ENCODE measurements around the gene SPOP. TPM values are rescaled to one million over a fixed set of nuclear protein-coding genes. Genes with fewer than 3 reads are reported as not detected.

The SPOP gene
- polyA plus RNA-seq, 1 donor: 70.9 TPM

GRCh38 chr17:49618028-49618611, 59.8 kb downstream of the SPOP start:
- DNase-seq: no peak

GRCh38 chr17:49616601-49617131, 61.2 kb downstream of the SPOP start:
- no peak for DNase-seq

DNA sequence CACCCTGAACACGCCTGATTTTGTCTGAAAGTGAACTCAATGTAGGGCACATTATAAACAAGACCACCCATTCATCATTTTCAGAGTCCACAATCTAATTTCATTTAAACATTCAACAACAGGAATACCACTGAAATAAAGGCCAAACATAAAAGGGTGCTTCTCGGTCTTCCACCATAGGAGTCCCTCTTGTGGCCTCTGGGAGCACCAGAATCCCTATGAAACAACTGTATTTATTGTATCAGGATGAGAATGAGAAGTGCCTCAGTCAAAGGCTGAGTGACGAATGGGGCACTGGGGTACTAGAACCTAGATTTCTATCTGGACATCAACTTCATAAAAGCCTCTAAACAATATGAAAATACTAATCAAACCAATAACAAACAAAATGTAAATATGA, 61.8 kb downstream of the SPOP start:
- DNase-seq: no peak

- DNase-seq: no peak
Measured at GRCh38 chr17:49613182-49613800, 64.6 kb downstream of the SPOP start.

DNA sequence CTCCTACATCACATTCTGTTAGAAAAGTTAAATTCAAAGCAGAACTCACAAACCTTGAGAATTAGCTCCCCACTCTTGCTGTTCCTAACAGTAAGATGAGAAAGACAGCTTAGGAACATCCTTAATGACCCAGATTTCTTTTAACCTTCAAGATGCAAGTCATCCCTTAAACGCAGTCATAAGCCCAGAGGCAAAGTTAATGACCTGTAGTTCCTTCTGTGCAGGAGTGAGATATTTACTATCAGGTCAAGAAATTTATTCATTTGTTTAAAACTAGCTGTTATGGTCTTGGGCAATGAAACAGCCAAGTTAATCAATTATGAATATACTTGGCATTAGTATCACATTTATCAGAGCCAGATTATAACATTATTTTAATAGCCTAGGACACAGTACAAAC, 65.2 kb downstream of the SPOP start:
- no peak for DNase-seq

DNA sequence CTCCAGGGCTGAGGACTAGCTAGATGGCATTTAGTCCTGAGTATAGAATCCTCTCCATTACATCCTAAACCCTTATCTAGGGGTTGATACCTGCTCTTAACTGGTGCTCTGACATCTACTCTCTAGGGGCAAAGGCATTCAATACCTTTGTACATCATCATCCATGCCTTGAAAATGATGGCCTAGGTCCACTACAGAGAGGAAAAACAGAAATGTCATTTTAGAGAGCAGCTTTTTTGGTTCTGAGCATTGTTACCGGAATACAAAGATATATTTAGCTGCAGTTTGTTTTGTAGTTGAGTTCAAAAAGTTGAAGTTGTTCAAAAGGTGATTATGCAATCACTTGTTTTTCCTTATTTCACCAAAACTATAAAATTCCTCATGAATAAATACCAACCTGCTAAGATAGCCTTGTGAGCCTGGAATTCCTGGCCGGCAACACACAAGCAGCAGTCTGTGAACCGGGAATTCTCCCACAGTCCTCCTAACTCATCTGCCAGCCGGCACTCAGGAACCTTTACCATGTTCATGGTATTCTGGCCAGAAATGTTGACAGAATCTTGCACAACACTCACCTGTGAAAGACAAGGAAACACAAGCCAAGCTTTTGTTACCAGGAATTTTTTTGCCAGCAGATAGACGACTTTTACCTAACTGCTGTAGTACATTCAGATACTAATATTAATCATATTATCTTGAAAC, 66.9 kb downstream of the SPOP start:
- DNase-seq: no peak

DNA sequence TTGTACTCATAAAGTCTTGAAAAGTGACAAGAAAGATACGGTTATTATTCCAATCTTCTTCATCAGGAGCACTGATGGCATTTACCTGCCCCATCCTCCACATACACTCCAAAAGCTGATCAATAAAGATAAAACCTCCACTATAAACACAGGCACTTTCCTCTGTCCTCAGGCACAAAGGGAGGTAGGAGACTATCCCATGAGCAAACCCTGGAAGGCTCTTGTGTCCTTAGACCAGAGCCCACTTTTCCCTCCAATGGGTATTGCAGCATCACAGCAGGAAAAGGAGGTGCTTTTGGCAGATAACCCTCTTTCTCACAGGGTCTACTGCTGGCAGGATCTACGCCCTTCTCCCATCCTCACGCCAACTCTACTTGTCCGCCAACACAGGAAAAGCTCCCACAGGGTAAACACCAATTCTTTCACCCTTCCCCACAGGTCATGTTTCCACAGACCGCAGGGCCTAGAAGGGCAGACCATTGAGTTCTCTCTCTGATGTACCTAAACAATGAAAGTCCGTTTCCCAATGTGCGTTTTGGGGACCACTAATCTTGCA, 73.5 kb downstream of the SPOP start:
- DNase-seq: no peak

DNA sequence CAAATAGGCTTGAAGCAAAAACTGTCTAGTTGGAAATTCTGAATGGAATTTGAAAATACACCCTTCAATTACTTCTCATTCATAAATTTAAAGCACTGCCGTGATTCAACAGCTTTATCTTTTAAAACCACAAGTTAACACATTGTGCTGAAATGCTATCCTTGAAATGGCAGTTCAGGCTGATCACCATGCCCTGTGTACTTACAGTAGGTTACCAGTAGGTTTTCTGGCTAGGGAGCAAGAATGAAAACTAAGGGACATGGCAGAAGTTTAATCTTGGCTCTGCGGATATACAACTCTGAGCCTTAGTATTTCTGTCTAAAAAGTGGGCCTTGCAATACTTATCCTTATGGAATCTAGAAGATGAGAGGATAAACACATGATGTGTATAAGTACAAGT, 74.2 kb downstream of the SPOP start:
- no peak for DNase-seq

DNA sequence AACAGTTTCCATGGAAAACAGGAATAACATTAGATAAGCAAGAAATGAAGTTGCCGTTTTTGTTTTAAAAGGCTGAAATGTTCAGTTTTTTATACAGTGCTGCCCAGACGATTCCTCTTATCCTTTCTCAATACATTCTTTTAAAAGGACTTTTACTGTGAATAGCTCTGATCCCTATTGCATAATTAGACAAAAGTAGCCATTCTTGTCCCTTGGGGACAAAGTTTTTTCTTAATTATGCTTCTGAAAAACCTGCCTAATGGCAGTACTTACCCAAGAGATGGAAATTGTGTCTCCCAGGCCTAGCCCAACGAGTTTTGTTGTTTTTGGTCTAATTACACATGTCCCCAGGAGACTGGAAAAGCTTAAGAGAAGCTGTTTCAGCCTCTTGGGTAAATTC, 74.7 kb downstream of the SPOP start:
- DNase-seq: no peak

DNA sequence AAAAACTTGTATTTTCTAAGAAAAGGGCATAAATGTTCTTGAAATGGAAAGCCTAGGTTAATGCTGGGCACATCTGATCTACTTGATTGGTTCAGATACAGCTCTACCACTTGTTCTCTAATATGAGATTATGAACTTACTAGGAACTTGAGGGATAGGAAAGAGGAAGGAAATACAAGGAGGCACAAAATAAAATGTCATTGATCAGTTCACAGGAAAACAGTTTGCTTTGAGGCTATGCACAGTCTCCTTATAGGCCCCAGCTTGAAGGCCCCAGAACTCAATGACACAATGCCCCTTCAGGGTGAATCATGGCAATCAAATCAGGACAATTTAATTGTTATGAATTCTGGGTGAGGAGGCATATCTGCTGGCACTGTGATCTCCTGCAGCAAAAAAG, 75.1 kb downstream of the SPOP start:
- no peak for DNase-seq

DNA sequence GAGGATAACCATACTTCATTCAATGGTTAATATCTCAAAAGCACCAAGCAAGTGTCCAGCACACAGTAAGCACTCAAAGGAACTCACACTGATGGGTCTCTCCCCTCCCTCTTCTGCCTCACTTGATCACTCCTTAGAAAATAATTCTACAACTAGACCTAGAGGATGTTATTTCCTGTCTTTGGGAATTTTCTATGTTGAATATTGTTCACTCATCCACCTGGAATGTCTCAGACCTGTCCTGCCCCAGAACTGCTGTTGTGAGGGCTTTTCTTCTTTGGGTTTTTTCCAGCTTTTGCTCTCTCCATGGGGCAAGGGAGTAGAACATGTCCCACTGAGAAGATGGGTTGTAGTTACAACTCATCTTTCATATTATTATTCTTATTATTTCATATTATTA, 76.9 kb downstream of the SPOP start:
- DNase-seq: no peak

GRCh38 chr17:49598918-49599317, 79.0 kb downstream of the SPOP start:
- no peak for DNase-seq

DNA sequence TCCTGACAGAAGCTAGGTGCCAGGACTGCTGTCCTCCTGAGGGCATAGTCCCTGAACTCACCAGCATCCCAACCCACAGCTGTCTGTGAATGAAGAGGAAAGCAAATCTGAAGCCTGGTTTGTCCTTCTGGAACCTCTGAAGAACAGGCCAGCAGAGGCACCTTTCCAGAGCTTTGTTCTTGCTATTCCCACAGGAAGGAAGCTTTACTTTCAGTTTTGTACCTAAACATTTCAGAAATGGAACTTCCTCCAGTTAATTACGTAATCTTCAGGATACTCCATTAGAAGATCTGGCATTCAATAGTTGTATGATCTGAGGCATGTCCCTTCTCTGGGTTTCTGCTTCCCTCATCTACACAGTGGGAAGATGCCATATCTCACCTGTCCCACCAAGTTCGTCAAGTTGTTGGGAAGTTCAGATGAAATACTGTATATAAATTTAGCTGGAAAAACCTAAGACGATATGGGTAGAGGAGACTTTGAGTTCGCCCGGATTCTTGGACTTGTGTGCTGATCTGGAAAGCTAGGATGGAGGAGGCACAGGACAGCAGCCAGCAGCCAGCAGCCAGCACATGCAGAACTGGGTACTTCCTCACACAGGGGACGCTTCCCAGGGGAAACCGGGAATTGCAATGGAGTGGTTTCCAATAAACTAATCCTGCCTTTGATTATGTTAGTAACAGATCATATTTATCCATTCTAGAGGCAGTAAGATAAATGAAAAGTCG, 79.8 kb downstream of the SPOP start:
- no peak for DNase-seq

GRCh38 chr17:49597436-49597835, 80.5 kb downstream of the SPOP start:
- no peak for DNase-seq

GRCh38 chr17:49596613-49597244, 81.2 kb downstream of the SPOP start:
- no peak for DNase-seq

- DNase-seq: no peak
Measured at GRCh38 chr17:49595980-49596379, 81.9 kb downstream of the SPOP start.

DNA sequence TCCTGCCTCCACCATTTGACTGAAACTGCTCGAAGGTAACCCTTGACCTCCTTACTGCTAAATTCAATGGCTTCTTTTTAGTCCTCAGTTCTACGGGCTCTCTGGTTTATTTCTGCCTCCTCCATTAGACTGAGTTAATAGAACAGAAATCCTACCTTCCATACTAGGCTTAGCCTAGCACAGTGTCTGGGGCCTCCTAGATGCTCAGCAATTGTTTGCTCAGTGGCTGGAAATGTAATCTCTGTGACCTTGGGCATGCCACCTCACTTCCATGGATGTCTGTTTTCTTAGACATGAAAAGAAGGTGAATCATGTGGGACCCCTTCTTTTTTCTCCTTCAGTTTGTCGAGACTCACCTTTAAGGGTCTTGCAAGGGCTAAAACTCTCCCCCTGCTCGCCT, 82.6 kb downstream of the SPOP start:
- no peak for DNase-seq

GRCh38 chr17:49592263-49592662, 85.6 kb downstream of the SPOP start:
- DNase-seq: no peak

DNA sequence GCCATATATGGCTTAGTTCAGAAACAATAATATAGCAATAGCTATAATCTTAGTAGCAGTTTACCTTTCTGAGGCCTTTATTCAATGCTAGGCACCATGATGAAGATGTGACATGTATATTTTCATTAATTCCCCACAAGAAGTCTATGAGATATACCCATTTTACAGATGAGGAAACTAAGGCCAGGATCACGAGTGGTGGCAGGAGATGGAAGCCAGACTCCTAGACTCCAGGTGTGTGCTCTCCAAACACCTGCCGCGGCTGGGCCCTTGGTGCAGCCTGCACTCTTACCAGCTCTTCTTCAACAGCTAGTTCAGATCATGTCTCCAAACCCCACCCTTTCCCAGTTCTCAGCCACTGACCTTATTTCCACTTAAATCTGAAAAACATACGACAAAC, 87.0 kb downstream of the SPOP start:
- DNase-seq: no peak

DNA sequence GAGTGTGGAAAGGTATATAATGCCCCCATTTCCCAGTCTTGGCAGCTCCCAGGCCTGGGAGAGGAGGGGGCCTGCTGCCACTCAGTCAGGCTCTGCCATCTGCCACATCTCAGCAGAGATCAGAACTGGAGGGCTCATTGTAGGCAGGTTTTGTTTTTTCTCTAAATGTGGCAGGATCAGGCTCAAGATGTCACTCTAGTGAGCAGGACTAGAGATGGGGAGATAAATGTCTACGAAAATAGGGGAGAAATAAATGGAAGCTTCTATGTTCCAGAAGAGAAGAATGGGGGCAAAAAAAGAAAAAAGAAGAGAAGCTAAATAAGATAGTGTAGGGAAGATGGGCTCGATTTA, 88.3 kb downstream of the SPOP start:
- DNase-seq: no peak

DNA sequence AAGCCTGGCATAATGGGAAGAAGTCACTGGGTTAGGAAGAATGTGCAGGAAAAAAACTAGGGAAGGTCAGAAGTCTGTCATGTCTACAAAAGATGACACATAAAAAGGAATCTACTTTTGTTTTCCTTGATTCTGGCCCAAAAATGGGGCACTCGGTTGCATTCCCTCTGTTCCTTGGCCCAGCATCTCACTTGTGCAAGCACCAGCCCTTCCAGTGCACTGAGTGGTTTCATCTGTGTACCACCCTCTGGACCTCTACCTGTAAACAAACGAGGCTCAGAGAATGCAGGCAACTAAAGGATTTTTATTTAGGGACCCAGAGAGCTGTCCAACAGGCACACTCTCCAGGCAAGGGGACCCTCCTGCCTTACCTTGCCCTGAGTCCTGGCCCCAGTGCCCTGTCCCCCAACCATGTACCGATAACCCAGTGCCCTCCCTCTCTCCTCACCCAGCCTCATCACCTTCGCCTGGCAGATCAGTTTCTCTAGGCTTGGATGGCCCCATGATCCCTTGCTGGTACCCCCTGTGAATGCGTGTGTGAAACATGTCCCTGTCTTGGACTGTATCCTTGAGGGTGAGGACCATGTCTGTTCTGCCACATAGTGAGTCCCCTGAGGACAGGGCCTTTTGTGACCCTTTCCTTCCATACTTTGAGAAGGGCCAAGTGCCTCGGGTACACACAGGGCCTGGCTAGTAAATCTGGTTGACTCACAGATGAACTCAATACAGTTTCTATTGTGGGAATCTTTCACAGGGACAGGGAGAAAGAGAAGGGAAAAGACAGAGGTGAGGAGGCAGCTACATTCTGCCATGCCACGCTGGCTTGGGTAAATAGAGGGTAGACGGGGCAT, 88.9 kb downstream of the SPOP start:
- no peak for DNase-seq
